Activated CD4-positive, CD25-positive, alpha-beta regulatory T cell treated with anti-CD3 and anti-CD28 coated beads, Interleukin-2, amount 50 U/mL, for 72 hours (primary cell): Measurements from ENCODE around the gene GLI3.

Experiments
- DNase-seq: peaks from one replicate; pipeline ENCODE4 v3.0.0; 2021

GLI3 gene

DNA sequence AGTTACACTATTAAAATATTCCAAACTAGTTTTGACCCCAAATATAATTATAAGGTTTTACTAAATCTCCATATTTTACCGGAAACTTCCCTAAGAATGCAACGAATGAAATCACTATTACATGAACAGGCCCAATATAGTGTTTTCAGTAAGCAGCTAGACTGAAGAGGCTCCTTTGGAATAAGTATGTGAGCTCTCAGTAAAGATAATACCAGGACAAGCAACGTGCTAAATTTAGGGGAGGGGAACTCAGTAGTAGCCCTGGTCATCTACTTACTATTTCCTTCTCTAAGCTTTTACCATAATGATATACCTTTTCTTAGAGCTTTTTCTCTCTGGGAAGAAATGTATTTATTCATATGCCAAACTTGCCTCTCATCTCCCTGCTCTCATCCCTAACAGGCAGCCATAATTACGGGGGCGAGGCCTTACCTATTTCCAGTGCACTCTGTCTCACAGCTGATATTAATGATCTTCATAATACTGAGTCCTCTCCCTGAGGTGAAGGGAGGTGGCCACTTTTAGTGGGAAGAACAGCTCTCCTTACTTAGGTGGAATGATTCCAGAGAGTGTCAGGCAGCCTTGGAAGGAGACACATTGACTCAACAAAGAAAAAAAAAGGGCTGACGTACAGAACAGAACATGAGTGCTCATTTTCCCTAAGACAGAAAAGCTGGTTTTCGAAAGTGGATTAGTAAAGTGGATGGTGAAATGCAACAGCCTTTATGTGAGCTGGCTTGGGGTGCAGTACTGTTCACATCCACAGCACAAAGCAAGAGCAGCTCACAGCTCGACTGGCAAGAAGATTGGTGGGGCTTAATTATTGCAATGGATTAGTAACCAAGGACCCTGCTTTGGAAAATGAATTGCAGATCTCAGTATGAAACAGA lies 165.4 kb downstream of the GLI3 start:
- no peak for DNase-seq

DNA sequence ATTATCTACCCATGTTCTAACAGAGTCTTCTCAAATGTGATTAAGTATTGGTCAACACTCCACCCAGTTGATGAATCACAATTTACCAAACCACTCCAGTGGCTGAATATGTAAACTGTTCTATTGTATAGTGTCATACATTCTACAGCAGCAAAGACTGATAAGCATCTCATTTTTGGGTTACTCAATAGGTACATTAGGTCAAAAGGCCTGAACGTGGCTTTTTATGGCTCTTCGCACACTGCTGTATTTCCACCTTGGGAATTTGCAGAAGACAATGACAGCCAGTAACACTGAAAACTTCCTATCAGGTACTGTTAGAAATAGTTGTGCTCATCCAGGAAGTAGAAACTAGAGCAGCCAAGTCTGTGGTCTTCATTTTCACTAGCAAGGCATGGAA lies 166.9 kb downstream of the GLI3 start:
- DNase-seq: no peak

DNA sequence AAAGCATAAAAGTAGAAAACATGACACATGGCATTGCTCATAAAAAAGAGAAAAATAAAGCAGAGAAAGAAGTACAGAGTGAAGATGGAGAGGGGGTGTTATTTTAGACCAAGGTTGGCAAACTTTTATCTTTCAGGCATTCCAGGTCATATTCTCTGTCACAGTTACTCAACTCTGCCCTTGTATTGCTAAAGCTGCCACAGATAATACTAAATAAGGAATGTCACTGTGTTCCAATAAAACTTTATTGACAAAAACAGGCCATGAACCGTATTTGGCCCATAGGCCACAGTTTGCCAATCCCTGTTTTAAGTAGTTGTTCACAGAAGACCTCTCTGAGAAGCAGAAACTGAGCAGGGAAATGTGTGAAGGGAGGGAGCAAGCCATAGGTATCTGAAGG lies 167.4 kb downstream of the GLI3 start:
- no peak for DNase-seq

DNA sequence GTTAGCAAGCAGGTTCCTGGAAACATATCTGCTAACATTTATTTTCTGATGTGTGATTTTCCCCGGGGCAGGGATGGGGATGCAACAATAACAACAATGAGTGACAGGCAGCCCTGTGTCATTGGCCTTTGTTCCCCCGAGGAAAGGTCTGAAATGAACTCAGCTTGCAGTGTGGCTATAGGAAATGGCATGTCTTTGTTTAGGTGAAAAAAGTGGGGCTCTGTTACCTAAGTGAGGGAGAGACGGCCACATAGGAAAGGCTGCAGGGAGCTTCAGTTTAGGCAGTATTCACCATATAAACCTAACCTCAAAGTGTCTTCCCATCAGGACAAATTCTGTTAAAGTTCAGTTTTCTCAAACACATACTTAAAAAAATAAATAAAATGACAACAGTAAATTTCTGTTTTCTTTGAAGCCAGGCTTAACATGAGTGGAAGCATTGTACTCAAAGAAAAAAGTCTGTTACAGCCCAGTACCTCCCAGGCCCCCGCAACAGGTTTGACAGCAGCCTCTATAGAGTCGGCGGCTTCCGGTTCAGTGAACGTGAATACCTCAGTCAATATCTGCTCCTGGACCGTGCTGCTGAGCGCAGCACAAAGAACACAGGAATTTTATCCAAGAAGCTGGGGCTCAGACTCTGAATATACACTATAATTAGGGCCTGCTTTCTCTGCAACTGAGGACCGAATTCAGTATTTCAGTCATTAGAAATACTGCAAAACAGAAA lies 168.3 kb downstream of the GLI3 start:
- no peak for DNase-seq

DNA sequence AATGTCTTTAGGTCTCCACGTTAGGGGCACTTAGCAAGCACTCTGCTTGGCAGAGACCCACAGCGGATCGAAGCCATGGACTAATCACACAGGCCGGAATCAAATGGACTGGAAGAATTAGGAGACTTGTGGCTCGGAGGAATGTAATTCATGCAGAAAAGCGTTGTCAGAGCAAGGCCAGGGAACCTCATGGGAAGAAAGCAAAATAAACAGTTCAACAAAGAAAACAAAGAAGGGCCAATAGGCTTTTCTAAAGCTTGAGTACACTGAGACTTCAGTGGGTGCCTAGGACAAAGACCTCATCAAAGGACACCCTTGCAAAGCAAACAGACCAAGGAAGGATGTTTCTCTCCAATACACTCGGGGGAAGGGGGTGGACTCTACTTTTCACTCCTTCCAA lies 171.1 kb downstream of the GLI3 start:
- DNase-seq: no peak

DNA sequence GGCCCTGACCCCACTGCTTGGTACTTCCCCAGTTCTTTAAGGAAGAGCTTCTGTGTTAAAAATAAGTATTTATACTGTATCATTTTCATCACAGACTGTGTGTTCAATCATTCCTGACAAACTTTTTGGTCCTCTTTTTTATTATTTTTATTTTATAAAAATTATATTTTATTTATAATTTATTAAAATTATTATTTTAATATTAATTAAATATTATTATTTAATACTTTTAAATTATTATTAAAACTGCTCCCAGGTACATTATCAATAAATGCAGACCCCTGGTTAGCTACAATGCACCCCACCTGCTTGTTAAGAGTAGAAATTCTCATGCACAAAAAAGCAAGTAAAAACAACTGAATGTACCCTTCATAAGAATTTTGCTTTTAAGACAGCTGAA lies 172.0 kb downstream of the GLI3 start:
- no peak for DNase-seq

DNA sequence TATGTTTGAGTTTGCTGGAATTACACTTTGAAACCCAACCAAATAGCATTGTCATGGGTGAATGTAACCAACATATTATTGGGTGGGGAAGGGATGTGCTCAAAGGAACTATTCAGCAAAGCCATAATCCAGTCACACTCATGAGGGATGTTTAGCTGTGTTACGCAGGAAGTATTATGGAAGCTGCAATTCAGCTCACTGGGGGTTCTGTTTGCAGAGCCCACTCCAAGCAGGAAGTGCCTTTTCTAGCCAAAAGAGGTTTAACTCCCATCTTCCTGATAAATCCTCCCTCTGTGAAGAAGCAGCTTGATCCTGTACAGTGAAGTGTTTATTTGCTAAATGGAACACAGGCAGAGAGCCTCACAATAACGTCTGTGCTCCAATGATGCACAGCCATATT lies 172.5 kb downstream of the GLI3 start:
- DNase-seq: no peak

DNA sequence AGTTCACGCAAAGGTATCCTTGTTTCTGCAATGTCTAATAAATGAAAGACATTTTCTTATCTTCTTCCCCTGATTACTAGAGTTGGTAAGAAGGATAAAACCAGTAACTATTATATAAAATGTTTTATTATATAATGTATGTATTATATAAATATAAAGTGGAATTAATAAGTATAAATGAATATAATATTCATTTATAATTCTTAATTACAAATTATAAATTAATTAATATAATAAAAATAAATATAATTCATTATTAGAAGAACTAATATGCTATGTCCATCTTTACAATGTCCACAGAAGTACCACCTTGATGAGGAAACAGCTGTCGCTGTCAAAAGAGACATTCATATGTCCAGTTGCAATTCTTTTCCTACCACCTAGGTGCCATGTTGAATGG lies 177.7 kb downstream of the GLI3 start:
- no peak for DNase-seq

DNA sequence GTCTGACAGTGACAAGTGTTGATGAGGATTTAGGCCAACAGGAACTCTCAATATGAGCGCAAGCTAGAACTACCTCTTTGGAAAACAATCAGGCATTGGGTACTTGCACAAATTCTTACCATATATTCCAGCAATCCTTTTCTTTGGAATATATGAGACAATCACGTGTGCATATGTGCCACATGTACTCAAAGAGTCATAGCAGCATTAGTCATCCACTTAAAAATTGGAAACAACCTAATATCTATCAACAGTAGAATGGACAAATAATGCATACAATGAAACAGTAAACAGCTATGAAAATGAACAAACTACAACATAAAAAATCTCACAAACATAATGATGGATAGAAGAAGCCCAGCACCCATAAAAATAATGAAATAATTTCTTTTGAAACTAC lies 179.7 kb downstream of the GLI3 start:
- no peak for DNase-seq

DNA sequence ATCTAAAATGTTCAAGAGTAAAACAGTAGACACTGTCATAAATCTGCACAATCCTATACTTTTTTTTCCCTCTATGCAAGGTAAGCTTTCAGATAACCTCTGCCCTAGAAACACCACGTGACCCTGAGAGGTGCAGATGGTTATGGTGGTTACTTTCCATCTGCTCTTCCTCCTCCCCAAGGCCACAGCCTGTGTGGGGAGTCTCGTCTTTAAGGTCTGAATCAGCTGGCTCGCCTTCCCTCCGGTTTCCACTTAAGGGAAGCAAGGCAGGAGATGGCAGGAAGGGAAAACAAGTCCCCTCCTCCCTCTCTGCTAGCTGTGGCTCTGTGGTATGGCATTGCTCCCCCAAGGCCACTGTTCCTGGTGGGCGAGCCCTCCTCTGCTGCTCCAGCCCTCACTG lies 181.8 kb downstream of the GLI3 start:
- DNase-seq: no peak

DNA sequence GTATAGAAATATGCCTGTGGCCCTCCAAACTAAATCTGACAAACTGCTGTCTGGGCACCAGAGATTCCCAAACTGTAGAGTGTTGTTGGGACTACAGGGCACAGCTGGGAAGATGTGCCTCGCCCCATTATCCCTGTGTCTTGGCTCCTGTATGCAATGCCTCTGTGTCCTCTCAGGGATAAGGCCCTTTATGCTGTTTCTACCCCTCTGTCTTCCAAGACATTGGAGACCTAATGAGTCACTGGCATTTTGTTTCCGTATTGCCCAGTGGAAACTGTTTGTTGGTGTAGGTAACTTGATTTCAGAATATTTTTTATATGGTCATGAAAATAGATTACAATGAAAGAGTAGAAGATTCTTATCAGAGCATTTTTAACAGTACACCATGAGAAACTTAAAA lies 183.2 kb downstream of the GLI3 start:
- DNase-seq: no peak

DNA sequence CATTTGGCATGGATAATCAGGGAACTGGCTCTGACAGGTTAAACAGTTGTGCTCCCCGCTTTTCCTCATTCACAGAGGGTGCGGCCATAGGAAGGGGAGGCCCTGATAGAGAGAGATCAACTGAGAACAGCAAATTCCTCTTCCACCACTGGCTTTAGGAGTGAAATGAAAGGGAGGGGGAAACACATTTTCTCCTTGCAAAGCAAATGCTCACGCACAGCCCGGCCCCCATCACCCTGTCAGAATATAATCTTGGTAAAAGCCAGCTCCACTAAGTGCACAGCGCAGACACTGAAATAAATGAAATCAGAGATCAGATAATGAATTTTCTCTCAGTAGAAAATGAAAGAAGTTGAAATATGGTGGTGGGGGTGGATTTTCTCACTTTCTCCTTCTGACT lies 187.2 kb downstream of the GLI3 start:
- DNase-seq: no peak

DNA sequence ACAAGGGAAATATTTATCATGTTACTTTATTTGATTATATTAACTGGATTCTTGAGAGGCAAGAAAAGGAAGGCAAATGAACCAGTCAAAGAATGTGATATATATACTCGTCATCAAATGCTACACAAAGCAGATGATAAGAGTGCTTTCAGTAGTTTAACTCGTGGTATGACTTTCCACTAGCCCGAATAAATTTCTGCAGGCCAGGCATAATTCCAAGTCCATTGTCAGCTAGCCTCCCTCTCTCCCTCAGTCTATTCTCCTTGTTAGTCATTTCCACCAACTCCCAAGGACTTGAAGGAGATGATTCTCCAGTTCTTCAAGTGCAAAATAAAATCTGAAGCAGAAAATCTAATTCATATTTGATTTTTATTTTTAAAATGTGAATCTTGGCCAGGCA lies 190.5 kb downstream of the GLI3 start:
- no peak for DNase-seq

DNA sequence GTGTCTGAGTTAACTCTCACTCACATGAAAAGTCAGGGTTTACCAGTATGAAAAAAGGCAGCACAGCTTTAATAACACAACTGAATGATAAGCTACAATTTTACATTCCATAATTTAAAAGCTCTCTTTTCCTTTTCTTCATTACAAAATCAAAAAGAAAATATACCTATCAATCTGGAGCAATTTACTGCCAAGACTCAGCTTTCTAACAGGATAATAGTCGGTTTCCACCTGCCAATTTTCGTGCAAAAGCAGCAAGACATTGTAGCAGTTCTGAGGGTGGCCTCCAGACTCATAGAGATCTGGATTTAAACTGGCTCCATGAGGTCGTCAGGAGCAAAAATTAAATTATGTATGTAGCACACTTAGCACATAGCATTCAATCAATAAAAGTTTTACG lies 191.0 kb downstream of the GLI3 start:
- DNase-seq: no peak

DNA sequence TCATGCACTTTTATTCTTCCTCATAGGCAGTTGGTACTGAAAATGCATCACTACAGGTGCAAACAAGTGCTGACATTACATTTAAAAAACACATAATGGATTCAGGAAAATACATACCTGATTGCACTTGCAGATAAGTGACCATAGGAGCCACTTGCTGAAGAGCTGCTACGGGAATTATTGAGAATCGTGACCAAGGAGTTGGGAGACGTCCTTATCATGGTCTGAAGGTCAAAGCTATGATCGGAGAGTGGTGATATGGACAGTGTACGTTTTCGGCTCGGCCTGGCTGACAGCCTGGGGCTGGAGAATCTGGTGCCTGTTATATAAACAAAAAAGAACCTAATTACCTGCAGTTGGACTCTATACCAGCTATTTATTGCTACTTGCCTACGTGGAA lies 197.1 kb downstream of the GLI3 start:
- DNase-seq: no peak

DNA sequence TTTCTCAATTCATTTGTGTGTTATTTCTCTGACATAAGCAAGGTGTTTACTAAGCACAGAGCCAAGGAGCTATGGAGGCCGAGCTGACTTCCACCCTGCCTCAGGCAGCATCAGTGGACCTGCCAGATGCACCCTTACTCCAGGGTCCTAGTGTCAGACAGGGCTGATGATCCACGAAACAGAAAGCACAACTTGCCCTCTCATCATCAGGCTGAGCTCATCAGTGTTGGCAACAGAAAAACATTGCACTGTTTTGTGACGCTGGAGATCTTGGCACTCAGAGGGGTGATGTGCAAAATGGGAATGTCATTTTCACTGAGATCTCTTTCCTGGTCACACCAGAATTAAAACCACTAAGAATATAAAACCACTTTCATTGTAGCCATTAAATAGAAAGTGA lies 201.8 kb downstream of the GLI3 start:
- no peak for DNase-seq

DNA sequence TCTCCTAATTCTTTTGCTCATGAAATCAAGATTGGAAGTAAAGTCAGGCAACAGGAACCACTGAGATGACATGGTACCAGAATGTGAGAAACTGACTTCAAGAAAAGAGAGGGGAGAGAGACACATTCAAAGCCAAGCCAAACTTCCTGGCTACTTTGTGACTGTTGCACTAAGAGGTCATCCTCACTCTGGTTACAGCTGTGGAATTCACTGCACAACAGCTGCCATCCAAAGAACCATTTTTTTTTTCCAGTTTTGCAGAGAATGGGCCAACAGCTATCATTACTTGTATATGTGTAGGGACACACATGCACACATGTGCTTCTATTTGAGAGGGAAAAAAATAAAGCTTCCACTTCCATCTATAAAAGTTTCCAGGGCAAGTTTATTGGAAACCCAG lies 203.5 kb downstream of the GLI3 start:
- no peak for DNase-seq

DNA sequence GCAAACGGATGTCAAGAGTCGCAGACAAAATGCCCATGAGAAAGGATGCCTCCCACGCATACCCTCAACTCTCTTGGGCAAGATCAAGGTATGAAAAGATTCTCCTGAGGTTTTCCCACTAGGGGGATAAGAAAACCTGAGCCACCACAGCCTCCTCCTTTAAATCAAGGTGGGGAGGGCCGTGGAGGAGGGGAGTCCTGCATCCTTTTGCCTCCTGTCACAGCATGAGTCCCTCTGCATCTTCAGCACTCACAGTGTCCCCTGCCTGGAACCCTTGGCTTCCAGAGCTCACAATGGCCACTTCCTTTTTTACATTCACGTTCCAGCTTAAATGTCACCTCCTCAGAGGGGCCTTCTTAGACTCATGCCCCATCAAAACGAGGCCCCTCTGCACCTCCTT lies 207.6 kb downstream of the GLI3 start:
- no peak for DNase-seq

DNA sequence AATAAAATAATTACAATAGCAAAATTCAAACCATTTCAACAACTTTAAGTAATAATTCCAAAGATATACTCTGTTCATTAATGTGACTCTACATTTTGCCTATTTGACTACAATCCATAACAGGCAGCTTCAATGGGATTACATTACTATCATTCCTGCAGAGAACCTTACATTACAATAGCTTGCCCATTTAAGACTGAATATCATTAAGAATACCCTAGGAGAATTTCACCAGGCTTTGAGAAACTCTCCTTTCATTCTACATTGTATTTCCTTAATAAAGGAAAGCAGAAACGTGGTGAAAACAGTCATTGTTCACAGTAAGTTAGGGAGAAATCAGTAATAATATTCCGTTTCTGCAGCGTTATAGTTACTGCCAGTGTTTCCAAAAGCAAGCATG lies 209.5 kb downstream of the GLI3 start:
- DNase-seq: no peak

DNA sequence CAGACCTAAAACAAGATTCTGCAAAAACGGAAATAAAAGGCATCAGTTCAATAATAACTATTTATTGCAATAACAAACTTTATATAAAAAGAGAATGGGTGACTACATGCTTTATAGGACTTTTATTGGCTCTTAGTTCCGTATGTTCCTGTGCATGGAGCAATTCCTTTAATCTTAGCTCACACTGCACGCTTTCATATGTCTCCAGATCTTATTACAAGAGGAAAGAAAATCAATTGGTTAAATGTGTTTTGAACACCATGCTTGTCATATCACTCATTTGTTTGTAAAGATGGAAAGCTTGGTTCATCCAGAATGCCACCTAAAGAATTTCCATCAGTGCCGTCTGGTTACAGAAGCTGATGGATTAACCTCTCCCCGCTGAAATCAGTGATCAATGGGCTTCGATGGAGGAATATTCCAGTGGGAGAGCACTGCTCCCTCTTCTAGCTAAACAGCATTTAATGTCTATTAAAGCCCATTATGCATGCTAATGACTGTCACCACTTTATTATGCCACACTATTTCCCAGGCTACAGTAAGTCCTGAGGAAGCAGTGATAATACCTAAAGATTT lies 210.3 kb downstream of the GLI3 start:
- DNase-seq: no peak

DNA sequence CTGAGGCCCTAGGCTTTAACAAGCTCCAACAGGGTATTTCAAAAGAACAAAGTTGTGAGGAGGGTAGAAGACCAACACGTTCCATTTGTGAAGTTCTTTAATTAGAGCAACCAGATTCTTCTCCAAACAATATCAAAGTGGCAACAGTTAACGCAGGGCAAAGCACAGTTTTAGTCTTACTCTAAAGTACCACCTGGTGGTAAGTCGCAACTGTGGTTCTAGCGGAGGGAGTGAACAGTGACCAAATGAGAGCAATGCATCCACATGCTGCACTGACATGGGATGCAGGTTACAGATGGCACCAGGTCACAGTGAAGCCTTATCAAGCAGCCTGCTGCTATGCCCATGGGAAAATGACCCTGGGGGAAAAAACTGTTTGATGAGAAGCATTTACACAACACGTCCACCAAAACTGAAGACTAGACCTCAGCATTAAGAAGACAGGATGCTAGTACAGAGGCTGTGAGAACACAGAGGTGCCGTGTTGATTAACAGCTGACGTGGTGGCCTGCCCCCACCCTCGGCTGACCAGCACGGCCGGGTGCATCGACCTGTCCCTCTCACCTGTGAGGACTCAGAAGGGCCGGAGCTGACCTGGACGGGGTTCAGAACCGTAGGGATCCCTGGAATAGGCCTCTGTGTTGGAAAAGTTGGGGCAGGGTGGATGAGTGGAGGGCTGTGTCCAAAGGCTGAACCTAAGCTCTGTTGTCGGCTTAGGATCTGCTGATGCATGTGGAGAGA lies 211.2 kb downstream of the GLI3 start:
- DNase-seq: no peak

DNA sequence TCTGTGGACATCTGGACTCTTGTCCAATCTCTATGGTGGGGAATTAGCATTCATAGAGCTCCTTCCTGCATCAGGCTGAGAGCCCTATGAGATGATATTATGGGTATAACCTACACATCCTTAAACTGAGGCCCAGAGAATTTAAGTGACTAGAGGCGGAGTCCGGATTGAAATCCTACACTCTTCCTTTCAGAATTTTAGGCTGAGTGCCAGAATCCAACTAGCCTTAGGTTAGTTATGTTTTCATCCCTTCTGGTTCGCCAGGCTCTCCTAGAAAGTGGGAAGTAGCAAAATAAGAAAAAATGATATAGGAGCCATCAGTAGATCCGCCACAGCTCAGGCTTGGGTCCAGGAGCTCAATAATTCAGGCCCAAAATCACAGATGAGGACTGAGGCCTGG lies 212.5 kb downstream of the GLI3 start:
- DNase-seq: no peak

DNA sequence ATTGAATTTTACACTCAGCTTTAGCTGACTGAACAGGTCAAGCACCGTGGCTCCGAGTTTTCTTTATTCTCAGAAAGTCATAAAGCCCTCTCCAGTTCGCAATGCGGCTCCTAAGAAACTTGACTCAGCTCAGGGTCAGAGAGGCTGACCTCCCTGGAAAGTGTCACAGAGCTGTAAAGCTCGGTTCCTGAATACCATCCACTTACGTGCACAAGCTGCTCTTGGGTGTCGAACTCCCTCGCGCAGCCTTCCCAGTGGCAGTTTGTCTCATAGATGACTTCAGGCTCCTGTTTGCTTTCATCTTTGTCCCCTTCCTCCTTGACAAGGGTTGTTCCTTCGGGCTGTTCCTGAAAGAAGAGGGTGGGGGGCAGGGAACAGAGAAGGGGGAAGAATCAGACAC lies 213.7 kb downstream of the GLI3 start:
- no peak for DNase-seq

DNA sequence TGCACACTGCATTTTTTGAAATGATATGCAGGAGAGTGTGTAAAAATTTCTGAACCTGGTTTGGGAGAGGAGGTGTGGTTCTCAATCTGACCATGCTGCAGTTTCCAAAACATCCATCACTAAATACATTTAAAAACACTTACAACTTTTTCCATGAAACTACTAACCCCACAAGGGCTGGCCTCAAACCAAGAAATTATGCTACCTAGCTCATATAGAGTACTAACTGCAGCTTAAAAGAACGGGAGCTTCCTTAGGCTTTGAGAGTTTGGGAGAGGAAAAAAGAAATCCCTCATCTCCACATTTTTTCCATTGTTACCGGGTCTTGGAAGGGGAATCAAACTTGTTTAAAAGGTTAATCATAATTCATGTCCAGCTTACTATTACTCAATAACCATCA lies 214.2 kb downstream of the GLI3 start:
- DNase-seq: no peak
